T-helper 17 cell (primary cell): ENCODE results near the gene MORF4L1. TPM values are rescaled to one million over a fixed set of nuclear protein-coding genes. Genes with fewer than 3 reads are reported as not detected.
A peak's percentile ranks its signal among the peaks of the same experiment; 100 is the strongest.
"Not testable (repeated sequence)": the region's sequence is repeated elsewhere in the genome, so short reads cannot be mapped to it uniquely, and the experiment has no call there.

Experiments
- ATAC-seq: fragments of 150-1000 bp; cut with Tn5 transposase; 2 replicates; pipeline ENCODE4 v1.10.0; 2021; ENCODE audit warnings: mild to moderate bottlenecking, moderate library complexity
- DNase-seq, 3 donors: peaks; one replicate each; pipeline versions ENCODE4 v3.0.0 to v3.0.0-alpha.2; 2020 to 2021
- H3K9me3 ChIP-seq: one replicate; pipeline ENCODE4 v1.7.0; 2013; ENCODE audit warnings: low read length, mild to moderate bottlenecking; ENCODE audit not compliant: control insufficient read depth, poor library complexity, severe bottlenecking
- H3K27ac Mint-ChIP-seq: one replicate; pipeline ENCODE4 v1.8.0; 2022; ENCODE audit warnings: mild to moderate bottlenecking, moderate library complexity, mixed read lengths
- H3K27me3 Mint-ChIP-seq: one replicate; pipeline ENCODE4 v1.8.0; 2022; ENCODE audit warnings: mixed read lengths
- H3K36me3 Mint-ChIP-seq: one replicate; pipeline ENCODE4 v1.8.0; 2022; ENCODE audit warnings: low read depth, mixed read lengths
- H3K4me1 Mint-ChIP-seq: one replicate; pipeline ENCODE4 v1.8.0; 2022; ENCODE audit warnings: mild to moderate bottlenecking, mixed read lengths
- H3K4me3 Mint-ChIP-seq: one replicate; pipeline ENCODE4 v1.8.0; 2022; ENCODE audit warnings: mild to moderate bottlenecking, moderate library complexity, mixed read lengths
- total RNA-seq, 4 donors: library from RNA in 2 of 4; stranded (reverse) in 2 of 4; gene quantifications; one replicate each; pipeline ENCODE4 v1.2.3 and lab custom pipeline; 2022 to 2026

Gene MORF4L1
- total RNA-seq, 2 donors from 2014 or later: 373 to 376 TPM

- ATAC-seq, DNase-seq, H3K36me3 Mint-ChIP-seq, H3K4me3 Mint-ChIP-seq, H3K9me3 ChIP-seq, H3K27me3 Mint-ChIP-seq: not testable (repeated sequence)
- H3K27ac Mint-ChIP-seq: peak overlapping the region; percentile 77
- peaks cover 17% of the 10 kb centered on the region for H3K4me1 Mint-ChIP-seq
These were observed 55.5 kb downstream of the MORF4L1 start for GRCh38 chr15:78928176-78928575.

GRCh38 chr15:78928616-78929093 lies 56.0 kb downstream of the MORF4L1 start:
- Mint-ChIP-seq H3K4me1 (peaks cover 17% of the 10 kb centered on the region), H3K36me3 (peaks cover 8% of the 10 kb centered on the region)

DNA sequence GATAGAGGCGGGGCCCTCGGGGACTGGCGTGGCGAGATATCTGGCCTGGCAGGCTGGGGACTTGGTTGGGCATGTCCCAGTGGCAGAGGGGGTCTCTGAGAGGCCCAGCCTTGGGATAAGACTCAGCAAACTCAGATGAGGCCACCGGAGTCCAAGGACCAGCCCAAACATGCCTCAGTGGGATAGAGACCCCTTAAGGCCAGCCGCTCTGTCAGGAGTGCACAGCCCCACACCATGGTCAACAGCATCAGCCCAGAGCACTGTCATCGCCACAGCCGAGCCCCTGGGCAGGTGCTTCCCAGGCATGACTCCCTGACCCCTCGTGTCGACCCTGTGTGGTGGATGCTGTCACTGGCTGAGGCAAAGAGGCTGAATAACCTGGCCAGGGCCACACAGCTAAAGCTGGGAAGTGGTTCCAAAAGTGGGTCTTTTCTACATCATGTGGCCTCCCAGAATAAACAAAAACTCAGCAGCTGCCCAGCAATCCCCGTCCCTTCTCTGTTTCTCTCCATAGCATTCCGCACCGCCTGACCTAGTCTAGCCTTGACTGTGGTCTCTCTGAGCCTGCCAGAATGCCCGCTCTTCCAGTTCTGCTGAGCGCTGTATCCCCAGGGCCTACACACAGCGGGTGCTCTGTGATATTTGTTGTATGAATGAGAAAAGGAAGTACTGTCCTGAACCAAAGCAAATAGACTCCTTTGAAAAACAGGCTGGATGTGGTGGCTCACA lies 57.0 kb downstream of the MORF4L1 start:
- H3K4me3 Mint-ChIP-seq: no peak overlapping the region
- no peak overlapping the region for H3K27ac Mint-ChIP-seq
- H3K9me3 ChIP-seq: no peaks in the 10 kb centered on the region
- DNase-seq (no peak), ATAC-seq (no peak)
- H3K36me3 Mint-ChIP-seq: peaks cover 3% of the 10 kb centered on the region
- peaks cover 14% of the 10 kb centered on the region for H3K4me1 Mint-ChIP-seq
- H3K27me3 Mint-ChIP-seq: no peaks in the 10 kb centered on the region

More at GRCh38 chr15:78928616-78929093, 56.0 kb downstream of the MORF4L1 start:
- DNase-seq (no peak), ATAC-seq (no peak)
- peak overlapping the region; percentile 77 for H3K27ac Mint-ChIP-seq
- H3K4me3 Mint-ChIP-seq: no peak overlapping the region
- no peaks in the 10 kb centered on the region for H3K27me3 Mint-ChIP-seq
- no peaks in the 10 kb centered on the region for H3K9me3 ChIP-seq

GRCh38 chr15:78930577-78931388 lies 58.1 kb downstream of the MORF4L1 start:
- peaks cover 13% of the 10 kb centered on the region for H3K4me1 Mint-ChIP-seq
- ATAC-seq (no peak), DNase-seq (no peak)
- H3K4me3 Mint-ChIP-seq: no peak overlapping the region
- no peak overlapping the region for H3K27ac Mint-ChIP-seq
- H3K9me3 ChIP-seq: no peaks in the 10 kb centered on the region
- peaks cover 4% of the 10 kb centered on the region for H3K36me3 Mint-ChIP-seq
- no peaks in the 10 kb centered on the region for H3K27me3 Mint-ChIP-seq

DNA sequence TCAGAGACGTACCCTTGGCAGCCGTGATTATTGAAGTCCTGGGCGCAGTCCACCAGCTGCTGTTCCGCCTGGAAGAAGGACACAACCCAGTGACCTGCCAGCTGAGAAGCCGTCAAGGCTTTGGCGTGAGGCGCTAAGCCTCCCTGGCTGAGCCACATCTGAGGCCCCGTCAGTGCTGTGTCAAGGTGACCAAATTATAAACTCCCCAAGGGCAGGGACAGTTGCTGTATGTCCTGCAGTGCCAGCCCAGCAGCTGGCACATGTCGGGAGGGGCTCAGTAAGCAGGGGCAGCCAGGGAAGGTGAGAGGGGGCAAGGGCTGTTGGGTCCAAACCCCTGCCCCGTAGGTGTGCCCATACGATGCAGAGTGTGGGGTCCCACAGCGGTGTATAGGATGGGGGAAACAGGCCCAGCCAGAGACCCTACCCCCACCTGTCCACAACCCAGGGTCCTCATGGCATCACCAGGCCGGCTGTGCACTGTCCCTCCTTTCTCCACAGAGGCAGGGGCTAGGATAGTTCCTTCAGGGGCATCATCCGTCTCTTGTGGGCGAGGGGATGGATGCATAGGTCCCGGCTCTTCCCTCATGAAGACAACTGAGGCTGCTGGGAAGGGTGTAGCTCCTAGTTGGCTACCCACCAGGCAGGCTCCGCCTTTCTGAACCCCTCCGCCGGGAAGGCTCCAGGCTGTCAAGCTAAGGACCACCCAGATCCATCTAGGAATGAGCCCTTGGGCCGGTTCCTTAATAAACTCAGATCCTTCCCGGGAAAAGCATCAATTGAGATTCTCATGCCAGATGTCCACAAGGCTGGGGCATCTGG lies 59.0 kb downstream of the MORF4L1 start:
- ATAC-seq (no peak), DNase-seq (no peak)
- Mint-ChIP-seq H3K36me3 (peaks cover 4% of the 10 kb centered on the region), H3K27me3 (no peaks in the 10 kb centered on the region), H3K4me3 (no peak overlapping the region), H3K4me1 (peaks cover 17% of the 10 kb centered on the region), H3K27ac (peak overlapping the region; percentile 24)
- no peaks in the 10 kb centered on the region for H3K9me3 ChIP-seq

DNA sequence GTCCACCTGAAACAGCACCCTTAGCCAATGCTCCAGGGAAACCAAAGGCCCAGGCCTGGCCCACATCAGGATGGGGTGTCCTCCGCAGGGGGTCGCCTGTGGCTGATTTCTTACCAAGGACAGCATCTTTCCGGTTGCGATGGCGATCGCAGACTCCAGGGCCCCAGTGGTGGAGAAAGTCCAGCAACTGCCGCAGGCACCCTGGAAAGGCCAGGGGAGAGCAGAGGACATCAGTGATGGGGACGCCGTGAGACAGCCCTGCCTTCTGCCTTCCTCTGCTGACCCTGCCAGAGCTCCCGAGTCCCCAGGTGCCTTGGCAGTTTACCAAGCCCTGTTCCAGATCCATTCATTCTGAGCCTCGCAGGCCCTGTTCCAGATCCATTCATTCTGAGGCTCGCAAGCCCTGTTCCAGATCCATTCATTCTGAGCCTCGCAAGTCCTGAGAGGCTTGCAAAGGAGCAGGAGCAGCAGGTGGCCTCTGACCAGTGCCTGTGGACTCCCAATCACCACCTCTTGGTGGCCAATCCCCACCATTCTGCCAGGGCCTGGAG lies 59.6 kb downstream of the MORF4L1 start:
- no peak for ATAC-seq
- Mint-ChIP-seq H3K4me3 (no peak overlapping the region), H3K27ac (peak overlapping the region; percentile 24), H3K27me3 (no peaks in the 10 kb centered on the region), H3K4me1 (peaks cover 18% of the 10 kb centered on the region), H3K36me3 (peaks cover 4% of the 10 kb centered on the region)
- no peak for DNase-seq
- no peaks in the 10 kb centered on the region for H3K9me3 ChIP-seq

GRCh38 chr15:78933187-78933822 lies 60.6 kb downstream of the MORF4L1 start:
- Mint-ChIP-seq H3K27ac (peak overlapping the region; percentile 24), H3K4me1 (peaks cover 24% of the 10 kb centered on the region), H3K27me3 (no peaks in the 10 kb centered on the region), H3K36me3 (peaks cover 4% of the 10 kb centered on the region), H3K4me3 (no peak overlapping the region)
- H3K9me3 ChIP-seq: no peaks in the 10 kb centered on the region
- ATAC-seq: no peak
- DNase-seq: no peak

GRCh38 chr15:78933823-78934654 lies 61.3 kb downstream of the MORF4L1 start:
- DNase-seq (no peak), ATAC-seq (no peak)
- H3K27ac Mint-ChIP-seq: peak overlapping the region; percentile 95
- no peaks in the 10 kb centered on the region for H3K9me3 ChIP-seq
- H3K27me3 Mint-ChIP-seq: no peaks in the 10 kb centered on the region
- peaks cover 29% of the 10 kb centered on the region for H3K4me1 Mint-ChIP-seq
- H3K4me3 Mint-ChIP-seq: peak overlapping the region; percentile 57
- peaks cover 4% of the 10 kb centered on the region for H3K36me3 Mint-ChIP-seq

GRCh38 chr15:78934655-78935023 lies 61.9 kb downstream of the MORF4L1 start:
- Mint-ChIP-seq H3K4me1 (peaks cover 35% of the 10 kb centered on the region), H3K27me3 (no peaks in the 10 kb centered on the region), H3K4me3 (peak overlapping the region; percentile 57), H3K27ac (peak overlapping the region; percentile 95), H3K36me3 (peaks cover 4% of the 10 kb centered on the region)
- H3K9me3 ChIP-seq: no peaks in the 10 kb centered on the region
- DNase-seq (no peak), ATAC-seq (no peak)

- H3K27ac Mint-ChIP-seq: peak overlapping the region; percentile 95
- peaks cover 36% of the 10 kb centered on the region for H3K4me1 Mint-ChIP-seq
- no peaks in the 10 kb centered on the region for H3K27me3 Mint-ChIP-seq
- peak overlapping the region; percentile 55 for H3K4me3 Mint-ChIP-seq
- DNase-seq (no peak), ATAC-seq (peak; percentile 39)
- peaks cover 4% of the 10 kb centered on the region for H3K36me3 Mint-ChIP-seq
- no peaks in the 10 kb centered on the region for H3K9me3 ChIP-seq
These were observed 64.5 kb downstream of the MORF4L1 start for GRCh38 chr15:78937132-78937739.

- H3K27ac Mint-ChIP-seq: peak overlapping the region; percentile 95
- H3K9me3 ChIP-seq: no peaks in the 10 kb centered on the region
- DNase-seq (peak in 1 of 3 donors; percentile 33), ATAC-seq (peak; percentile 74)
- H3K4me3 Mint-ChIP-seq: peak overlapping the region; percentile 84
- H3K36me3 Mint-ChIP-seq: peaks cover 2% of the 10 kb centered on the region
- no peaks in the 10 kb centered on the region for H3K27me3 Mint-ChIP-seq
- peaks cover 45% of the 10 kb centered on the region for H3K4me1 Mint-ChIP-seq
These were observed 66.2 kb downstream of the MORF4L1 start for GRCh38 chr15:78938658-78939488.
